ENCODE data around the gene CD6. TPM values are rescaled to one million over a fixed set of nuclear protein-coding genes. Genes with fewer than 3 reads are reported as not detected.
A peak's percentile ranks its signal among the peaks of the same experiment; 100 is the strongest.

The CD6 gene
- total RNA-seq: 1 to 10 TPM in 3 of 5 donors, not detected in 2; 1.6 to 2.8 (median 2.3) TPM
- 1 to 10 TPM; 1.1 to 1.2 (median 1.1) TPM for polyA plus RNA-seq
- long read RNA-seq, donor 1: 0 reads
- long read RNA-seq, donor 2: 0 reads
- long read RNA-seq, donor 3: 0 reads
- long read RNA-seq, donor 4: 0 reads
- long read RNA-seq, donor 5: 0 reads
- long read RNA-seq, donor 6: 0 reads
- long read RNA-seq, donor 7: 0 reads
- long read RNA-seq, donor 8, partial matches to known transcripts: 0 of 1 reads
- long read RNA-seq, donor 8, other reads (novel, unspliced or antisense): 0 of 1 reads
- long read RNA-seq, donor 9: 0 reads
- long read RNA-seq, donor 10: 0 reads

- 73 to 97% (median 84%) methylated on average over 12 to 16 of the region's 16 CpGs for WGBS, 5 donors
- peak in 1 of 2 donors; percentile 48 for DNase-seq
- Histone ChIP-seq H3K4me1 (peaks cover 0 to 18% (median 3%) of the 10 kb centered on the region in 4 donors), H3K4me3 (peak within 1 kb of the TSS; percentile 7 to 37 (median 28)), H3K27ac (peak within 1 kb of the TSS in 4 of 5 donors; percentile 10 to 68 (median 54)), H3K9me3 (no peaks in the 10 kb centered on the region), H3K27me3 (no peaks in the 10 kb centered on the region), H3K36me3 (no peaks in the 10 kb centered on the region)
- intact Hi-C loops (cut with DNase I; ENCODE audit: low total_unique reads): no loop called here
- TF ChIP-seq POLR2AphosphoS5 (IDR thresholded peaks at IDR 0.05): no peak
Observed at GRCh38 chr11:60971520-60971919, at the start of gene CD6. CD6 (plus strand) TSS chr11:60971680; CDS start chr11:60971866, 186 bp downstream.

- H3K4me3 ChIP-seq: no peak overlapping the region
- H3K27me3 ChIP-seq: peaks cover 0 to 25% (median 14%) of the 10 kb centered on the region in 3 donors
- no peak for DNase-seq
- no peak for TF ChIP-seq POLR2AphosphoS5 (IDR thresholded peaks at IDR 0.05)
- TF ChIP-seq EP300 (IDR thresholded peaks at IDR 0.05): no peak
- TF ChIP-seq, protein P1, sequence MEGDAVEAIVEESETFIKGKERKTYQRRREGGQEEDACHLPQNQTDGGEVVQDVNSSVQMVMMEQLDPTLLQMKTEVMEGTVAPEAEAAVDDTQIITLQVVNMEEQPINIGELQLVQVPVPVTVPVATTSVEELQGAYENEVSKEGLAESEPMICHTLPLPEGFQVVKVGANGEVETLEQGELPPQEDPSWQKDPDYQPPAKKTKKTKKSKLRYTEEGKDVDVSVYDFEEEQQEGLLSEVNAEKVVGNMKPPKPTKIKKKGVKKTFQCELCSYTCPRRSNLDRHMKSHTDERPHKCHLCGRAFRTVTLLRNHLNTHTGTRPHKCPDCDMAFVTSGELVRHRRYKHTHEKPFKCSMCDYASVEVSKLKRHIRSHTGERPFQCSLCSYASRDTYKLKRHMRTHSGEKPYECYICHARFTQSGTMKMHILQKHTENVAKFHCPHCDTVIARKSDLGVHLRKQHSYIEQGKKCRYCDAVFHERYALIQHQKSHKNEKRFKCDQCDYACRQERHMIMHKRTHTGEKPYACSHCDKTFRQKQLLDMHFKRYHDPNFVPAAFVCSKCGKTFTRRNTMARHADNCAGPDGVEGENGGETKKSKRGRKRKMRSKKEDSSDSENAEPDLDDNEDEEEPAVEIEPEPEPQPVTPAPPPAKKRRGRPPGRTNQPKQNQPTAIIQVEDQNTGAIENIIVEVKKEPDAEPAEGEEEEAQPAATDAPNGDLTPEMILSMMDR (IDR thresholded peaks at IDR 0.05): no peak
- TF ChIP-seq POLR2A (IDR thresholded peaks at IDR 0.05): no peak
- 72 to 94% (median 87%) methylated on average over 16 to 23 of the region's 23 CpGs for WGBS, 5 donors
- peaks cover 33 to 43% (median 40%) of the 10 kb centered on the region in 4 donors for H3K36me3 ChIP-seq
- intact Hi-C loops (cut with DNase I; ENCODE audit: low total_unique reads): loop anchor here (5.0 kb wide), 1 partner anchor 200 kb away; no protein-coding TSS in a partner anchor
- H3K4me1 ChIP-seq: peaks cover 20 to 74% (median 66%) of the 10 kb centered on the region in 4 donors
- no peak overlapping the region for H3K27ac ChIP-seq
- H3K9me3 ChIP-seq: no peaks in the 10 kb centered on the region
Observed at GRCh38 chr11:60921777-60922335, 49.6 kb upstream of the CD6 start.

DNA sequence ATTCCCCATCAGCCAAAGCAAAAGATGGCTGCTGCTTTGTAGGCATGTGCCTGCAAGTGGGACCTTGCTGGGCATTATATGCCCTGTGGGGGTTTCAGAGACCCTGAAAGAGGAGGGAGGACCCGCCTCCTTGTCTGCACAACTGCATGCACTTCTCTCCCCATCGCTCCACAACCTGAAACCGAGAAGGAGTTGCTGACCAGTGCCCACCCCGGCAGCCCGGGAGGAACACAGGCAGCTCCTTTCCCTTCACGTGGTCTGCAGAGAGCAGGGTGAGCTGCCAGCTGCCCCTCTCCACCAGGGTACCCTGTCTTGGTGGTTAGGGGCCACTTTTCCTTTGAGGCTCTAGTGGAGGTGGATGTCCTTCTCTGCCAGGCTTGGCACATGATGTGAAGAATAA, 48.6 kb upstream of the CD6 start:
- intact Hi-C loops (cut with DNase I; ENCODE audit: low total_unique reads): loop anchor here (5.0 kb wide), 1 partner anchor 199 kb away; no protein-coding TSS in a partner anchor
- no peak overlapping the region for H3K27ac ChIP-seq
- H3K4me3 ChIP-seq: no peak overlapping the region
- peaks cover 18 to 72% (median 65%) of the 10 kb centered on the region in 4 donors for H3K4me1 ChIP-seq
- peaks cover 33 to 43% (median 40%) of the 10 kb centered on the region in 4 donors for H3K36me3 ChIP-seq
- WGBS, 5 donors: 56 to 81% (median 57%) methylated on average over 6 of the region's 6 CpGs
- no peaks in the 10 kb centered on the region for H3K9me3 ChIP-seq
- peaks cover 0 to 25% (median 14%) of the 10 kb centered on the region in 3 donors for H3K27me3 ChIP-seq
- TF ChIP-seq, protein P1 (IDR thresholded peaks at IDR 0.05): no peak
- TF ChIP-seq POLR2AphosphoS5 (IDR thresholded peaks at IDR 0.05): no peak
- DNase-seq: no peak

GRCh38 chr11:60923326-60923725, 48.2 kb upstream of the CD6 start:
- intact Hi-C loops (cut with DNase I; ENCODE audit: low total_unique reads): loop anchor here (5.0 kb wide), 1 partner anchor 199 kb away; no protein-coding TSS in a partner anchor
- 34 to 65% (median 47%) methylated on average over 5 of the region's 5 CpGs for WGBS, 5 donors
- TF ChIP-seq, protein P1 (IDR thresholded peaks at IDR 0.05): no peak
- TF ChIP-seq POLR2A (IDR thresholded peaks at IDR 0.05): no peak
- TF ChIP-seq POLR2AphosphoS5 (IDR thresholded peaks at IDR 0.05): no peak
- no peak for TF ChIP-seq EP300 (IDR thresholded peaks at IDR 0.05)

More at GRCh38 chr11:60923326-60923725, 48.2 kb upstream of the CD6 start:
- Histone ChIP-seq H3K27ac (peak overlapping the region in 2 of 5 donors; percentile 16 to 74), H3K36me3 (peaks cover 33 to 43% (median 40%) of the 10 kb centered on the region in 4 donors), H3K4me1 (peaks cover 18 to 69% (median 64%) of the 10 kb centered on the region in 4 donors), H3K4me3 (peak overlapping the region in 1 of 4 donors; percentile 61), H3K9me3 (no peaks in the 10 kb centered on the region), H3K27me3 (peaks cover 0 to 25% (median 14%) of the 10 kb centered on the region in 3 donors)
- DNase-seq: no peak

Measured in stomach (tissue), 19 donors.